Measurements from ENCODE around the gene KRT3. TPM values are rescaled to one million over a fixed set of nuclear protein-coding genes. Genes with fewer than 3 reads are reported as not detected.

The KRT3 gene
- total and polyA plus RNA-seq, 5 donors from 2014 or later, result not detected

DNA sequence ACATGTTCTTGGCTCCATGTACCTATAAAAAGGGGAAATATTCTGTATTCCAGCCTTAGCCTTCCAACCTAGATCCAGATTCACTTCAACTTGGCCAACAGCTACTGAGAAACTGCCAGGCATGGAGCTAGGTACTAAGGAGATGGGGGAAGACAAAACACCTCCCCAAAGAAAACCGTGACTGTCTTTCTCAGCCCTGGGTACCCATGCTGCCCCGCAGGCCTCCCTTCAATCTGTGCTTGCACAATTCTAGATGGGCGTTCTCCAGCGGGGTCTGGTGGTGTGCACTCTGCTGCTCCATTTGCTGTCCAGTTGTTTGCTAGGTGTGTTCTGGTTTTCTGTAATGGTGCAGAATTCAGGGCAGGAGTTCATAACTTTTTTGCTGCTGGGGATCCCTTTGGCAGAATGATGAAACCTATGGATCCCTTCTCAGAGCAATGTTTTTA lies 18.8 kb upstream of the KRT3 start:
- no peaks in the 10 kb centered on the region for H3K36me3 ChIP-seq (ENCODE audit: control insufficient read depth, insufficient read depth, low read length)
- H3K27me3 Mint-ChIP-seq, result peaks cover 6% of the 10 kb centered on the region
- no peak overlapping the region for H3K27ac Mint-ChIP-seq
- no peaks in the 10 kb centered on the region for H3K36me3 Mint-ChIP-seq
- no peaks in the 10 kb centered on the region for H3K27me3 ChIP-seq (ENCODE audit: control insufficient read depth, insufficient read depth, low read length)
- DNase-seq (no peak), ATAC-seq (ENCODE audit: low read depth in 2 of 2) (no peak)
- H3K4me1 ChIP-seq (ENCODE audit: control insufficient read depth, insufficient read depth, low read length, poor library complexity, severe bottlenecking), result no peaks in the 10 kb centered on the region
- no peaks in the 10 kb centered on the region for H3K9me3 ChIP-seq (ENCODE audit: control insufficient read depth in 2 of 2, low read length in 2 of 2)
- peaks cover 0 to 7% (median 1%) of the 10 kb centered on the region in 4 donors for H3K4me1 Mint-ChIP-seq
- H3K4me3 ChIP-seq (ENCODE audit: low read depth, low read length), result no peak overlapping the region
- H3K4me3 Mint-ChIP-seq, result no peak overlapping the region
- no peak overlapping the region for H3K27ac ChIP-seq (ENCODE audit: insufficient read depth, low read length, poor library complexity, severe bottlenecking)
- peaks cover 0 to 2% (median 0%) of the 10 kb centered on the region in 7 donors for H3K9me3 Mint-ChIP-seq

- ATAC-seq (ENCODE audit: low read depth in 2 of 2), result no peak
- Mint-ChIP-seq H3K27me3 (peaks cover 4% of the 10 kb centered on the region), H3K36me3 (no peaks in the 10 kb centered on the region), H3K4me1 (peaks cover 0 to 7% (median 1%) of the 10 kb centered on the region in 4 donors), H3K4me3 (no peak within 1 kb of the TSS), H3K27ac (peak within 1 kb of the TSS in 1 of 3 donors; percentile 70), H3K9me3 (peaks cover 0 to 2% (median 0%) of the 10 kb centered on the region in 7 donors)
- no peak for DNase-seq
- H3K27ac ChIP-seq (ENCODE audit: insufficient read depth, low read length, poor library complexity, severe bottlenecking), result no peak within 1 kb of the TSS
- H3K4me1 ChIP-seq (ENCODE audit: control insufficient read depth, insufficient read depth, low read length, poor library complexity, severe bottlenecking), result no peaks in the 10 kb centered on the region
- H3K36me3 ChIP-seq (ENCODE audit: control insufficient read depth, insufficient read depth, low read length), result no peaks in the 10 kb centered on the region
- no peak within 1 kb of the TSS for H3K4me3 ChIP-seq (ENCODE audit: low read depth, low read length)
- no peaks in the 10 kb centered on the region for H3K27me3 ChIP-seq (ENCODE audit: control insufficient read depth, insufficient read depth, low read length)
- no peaks in the 10 kb centered on the region for H3K9me3 ChIP-seq (ENCODE audit: control insufficient read depth in 2 of 2, low read length in 2 of 2)
These were observed 18.2 kb upstream of the KRT3 start, which contains the start of gene KRT4 for GRCh38 chr12:52813885-52814709. Gene KRT4 (minus strand): TSS chr12:52814116. CDS start chr12:52814058, 58 bp downstream.

- H3K4me1 ChIP-seq (ENCODE audit: control insufficient read depth, insufficient read depth, low read length, poor library complexity, severe bottlenecking), result no peaks in the 10 kb centered on the region
- H3K36me3 ChIP-seq (ENCODE audit: control insufficient read depth, insufficient read depth, low read length), result no peaks in the 10 kb centered on the region
- no peaks in the 10 kb centered on the region for H3K36me3 Mint-ChIP-seq
- peaks cover 0 to 2% (median 0%) of the 10 kb centered on the region in 7 donors for H3K9me3 Mint-ChIP-seq
- DNase-seq, result no peak
- no peak overlapping the region for H3K27ac ChIP-seq (ENCODE audit: insufficient read depth, low read length, poor library complexity, severe bottlenecking)
- H3K4me3 Mint-ChIP-seq, result no peak overlapping the region
- H3K27ac Mint-ChIP-seq, result no peak overlapping the region
- H3K4me1 Mint-ChIP-seq, result peaks cover 0 to 7% (median 1%) of the 10 kb centered on the region in 4 donors
- peaks cover 4% of the 10 kb centered on the region for H3K27me3 Mint-ChIP-seq
- no peak overlapping the region for H3K4me3 ChIP-seq (ENCODE audit: low read depth, low read length)
- no peaks in the 10 kb centered on the region for H3K27me3 ChIP-seq (ENCODE audit: control insufficient read depth, insufficient read depth, low read length)
- H3K9me3 ChIP-seq (ENCODE audit: control insufficient read depth in 2 of 2, low read length in 2 of 2), result no peaks in the 10 kb centered on the region
- ATAC-seq (ENCODE audit: low read depth in 2 of 2), result no peak
These were observed 17.4 kb upstream of the KRT3 start for GRCh38 chr12:52813203-52813819.

DNA sequence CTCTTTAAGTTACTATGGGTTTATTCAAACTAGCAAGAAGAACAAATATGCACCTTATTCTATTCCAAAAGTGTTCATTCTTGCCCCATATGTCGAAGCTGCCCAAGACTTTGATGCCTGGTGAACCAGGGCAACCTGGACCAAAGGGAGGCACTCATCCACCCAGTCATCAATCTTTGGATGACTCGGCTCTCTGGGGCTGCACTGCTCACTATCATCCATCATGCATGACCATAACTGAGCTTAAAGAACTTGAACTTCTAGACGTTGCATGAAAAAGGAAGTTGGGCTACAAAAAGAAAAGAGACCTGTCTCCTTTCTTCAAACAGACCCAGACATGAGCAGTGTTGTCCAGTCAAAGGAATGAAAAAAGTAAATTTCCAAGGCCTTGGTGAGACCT lies 16.8 kb upstream of the KRT3 start:
- H3K27me3 Mint-ChIP-seq, result peaks cover 7% of the 10 kb centered on the region
- peaks cover 0 to 3% (median 0%) of the 10 kb centered on the region in 4 donors for H3K4me1 Mint-ChIP-seq
- Histone ChIP-seq H3K4me3 (ENCODE audit: low read depth, low read length) (no peak overlapping the region), H3K4me1 (ENCODE audit: control insufficient read depth, insufficient read depth, low read length, poor library complexity, severe bottlenecking) (no peaks in the 10 kb centered on the region), H3K27ac (ENCODE audit: insufficient read depth, low read length, poor library complexity, severe bottlenecking) (no peak overlapping the region), H3K36me3 (ENCODE audit: control insufficient read depth, insufficient read depth, low read length) (no peaks in the 10 kb centered on the region), H3K27me3 (ENCODE audit: control insufficient read depth, insufficient read depth, low read length) (no peaks in the 10 kb centered on the region), H3K9me3 (ENCODE audit: control insufficient read depth in 2 of 2, low read length in 2 of 2) (no peaks in the 10 kb centered on the region)
- no peak for DNase-seq
- H3K9me3 Mint-ChIP-seq, result peaks cover 0 to 2% (median 0%) of the 10 kb centered on the region in 7 donors
- no peak overlapping the region for H3K4me3 Mint-ChIP-seq
- H3K27ac Mint-ChIP-seq, result no peak overlapping the region
- ATAC-seq (ENCODE audit: low read depth in 2 of 2), result no peak
- no peaks in the 10 kb centered on the region for H3K36me3 Mint-ChIP-seq

- no peak overlapping the region for H3K4me3 ChIP-seq (ENCODE audit: low read depth, low read length)
- Mint-ChIP-seq H3K27me3 (peaks cover 7% of the 10 kb centered on the region), H3K36me3 (no peaks in the 10 kb centered on the region), H3K27ac (peak overlapping the region in 1 of 3 donors; percentile 30), H3K4me1 (no peaks in the 10 kb centered on the region), H3K9me3 (peaks cover 0 to 2% (median 0%) of the 10 kb centered on the region in 7 donors), H3K4me3 (no peak overlapping the region)
- H3K4me1 ChIP-seq (ENCODE audit: control insufficient read depth, insufficient read depth, low read length, poor library complexity, severe bottlenecking), result no peaks in the 10 kb centered on the region
- no peak overlapping the region for H3K27ac ChIP-seq (ENCODE audit: insufficient read depth, low read length, poor library complexity, severe bottlenecking)
- DNase-seq, result no peak
- ATAC-seq (ENCODE audit: low read depth in 2 of 2), result no peak
- H3K9me3 ChIP-seq (ENCODE audit: control insufficient read depth in 2 of 2, low read length in 2 of 2), result no peaks in the 10 kb centered on the region
- no peaks in the 10 kb centered on the region for H3K36me3 ChIP-seq (ENCODE audit: control insufficient read depth, insufficient read depth, low read length)
- H3K27me3 ChIP-seq (ENCODE audit: control insufficient read depth, insufficient read depth, low read length), result no peaks in the 10 kb centered on the region
These were observed 16.1 kb upstream of the KRT3 start for GRCh38 chr12:52812073-52812400.

GRCh38 chr12:52811191-52812072 lies 15.5 kb upstream of the KRT3 start:
- Mint-ChIP-seq H3K9me3 (peaks cover 0 to 2% (median 0%) of the 10 kb centered on the region in 7 donors), H3K27ac (no peak overlapping the region), H3K27me3 (peaks cover 7% of the 10 kb centered on the region), H3K4me3 (no peak overlapping the region), H3K4me1 (no peaks in the 10 kb centered on the region), H3K36me3 (no peaks in the 10 kb centered on the region)
- no peak overlapping the region for H3K27ac ChIP-seq (ENCODE audit: insufficient read depth, low read length, poor library complexity, severe bottlenecking)
- no peak for ATAC-seq (ENCODE audit: low read depth in 2 of 2)
- H3K9me3 ChIP-seq (ENCODE audit: control insufficient read depth in 2 of 2, low read length in 2 of 2), result no peaks in the 10 kb centered on the region
- no peak for DNase-seq
- no peaks in the 10 kb centered on the region for H3K4me1 ChIP-seq (ENCODE audit: control insufficient read depth, insufficient read depth, low read length, poor library complexity, severe bottlenecking)
- H3K36me3 ChIP-seq (ENCODE audit: control insufficient read depth, insufficient read depth, low read length), result no peaks in the 10 kb centered on the region
- no peaks in the 10 kb centered on the region for H3K27me3 ChIP-seq (ENCODE audit: control insufficient read depth, insufficient read depth, low read length)
- H3K4me3 ChIP-seq (ENCODE audit: low read depth, low read length), result no peak overlapping the region

- no peak for DNase-seq
- Histone ChIP-seq H3K36me3 (ENCODE audit: control insufficient read depth, insufficient read depth, low read length) (no peaks in the 10 kb centered on the region), H3K4me1 (ENCODE audit: control insufficient read depth, insufficient read depth, low read length, poor library complexity, severe bottlenecking) (no peaks in the 10 kb centered on the region), H3K27ac (ENCODE audit: insufficient read depth, low read length, poor library complexity, severe bottlenecking) (no peak overlapping the region), H3K27me3 (ENCODE audit: control insufficient read depth, insufficient read depth, low read length) (no peaks in the 10 kb centered on the region), H3K9me3 (ENCODE audit: control insufficient read depth in 2 of 2, low read length in 2 of 2) (no peaks in the 10 kb centered on the region), H3K4me3 (ENCODE audit: low read depth, low read length) (no peak overlapping the region)
- H3K36me3 Mint-ChIP-seq, result no peaks in the 10 kb centered on the region
- H3K27me3 Mint-ChIP-seq, result peaks cover 5% of the 10 kb centered on the region
- peaks cover 0 to 2% (median 0%) of the 10 kb centered on the region in 7 donors for H3K9me3 Mint-ChIP-seq
- H3K27ac Mint-ChIP-seq, result no peak overlapping the region
- no peak overlapping the region for H3K4me3 Mint-ChIP-seq
- no peak for ATAC-seq (ENCODE audit: low read depth in 2 of 2)
- no peaks in the 10 kb centered on the region for H3K4me1 Mint-ChIP-seq
These were observed 14.6 kb upstream of the KRT3 start for GRCh38 chr12:52810554-52810953.
